ENCODE data around the gene EDC3.
A peak's percentile ranks its signal among the peaks of the same experiment; 100 is the strongest.
"Not testable (repeated sequence)": the region's sequence is repeated elsewhere in the genome, so short reads cannot be mapped to it uniquely, and the experiment has no call there.

The EDC3 gene

DNA sequence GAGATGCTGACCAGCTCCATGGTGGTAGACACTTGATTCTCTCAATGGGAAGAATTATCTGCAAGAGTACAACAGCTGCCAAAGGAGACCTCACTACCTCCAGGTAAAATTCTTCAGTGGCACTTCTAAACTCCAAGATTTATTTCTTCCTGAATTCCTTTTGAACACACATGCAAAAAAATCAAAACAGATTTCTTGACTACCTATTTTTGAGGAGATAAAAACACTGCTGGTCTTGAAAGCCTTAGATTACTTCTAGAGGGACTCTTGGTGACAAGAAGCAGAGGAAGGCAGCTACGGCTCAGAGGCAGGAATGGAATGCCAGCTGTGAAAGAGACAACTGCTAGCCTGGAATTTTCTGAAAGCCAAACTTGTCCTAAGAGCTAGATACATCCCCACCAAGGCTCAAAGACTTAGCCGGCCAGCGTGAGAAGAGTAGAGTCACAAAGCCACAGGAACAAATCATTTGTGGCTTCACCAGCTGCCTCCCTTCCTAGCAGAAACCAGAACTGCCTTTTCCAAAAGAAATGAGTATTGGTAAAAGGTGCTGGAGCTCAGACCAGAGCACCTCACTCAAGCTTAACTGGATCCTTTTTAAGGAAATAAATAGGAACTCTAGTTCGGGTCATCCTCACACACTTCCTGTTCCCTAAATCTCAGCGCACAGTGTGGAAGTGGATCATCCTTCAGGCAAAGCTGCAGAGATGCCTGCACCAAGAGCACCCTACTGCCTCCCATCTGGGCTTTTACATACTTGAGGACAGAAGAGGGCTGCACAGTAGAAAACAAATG is 47.6 kb downstream of the EDC3 start:
- DNase-seq, result no peak

GRCh38 chr15:74646480-74646879 is 49.3 kb downstream of the EDC3 start:
- no peak for DNase-seq

DNA sequence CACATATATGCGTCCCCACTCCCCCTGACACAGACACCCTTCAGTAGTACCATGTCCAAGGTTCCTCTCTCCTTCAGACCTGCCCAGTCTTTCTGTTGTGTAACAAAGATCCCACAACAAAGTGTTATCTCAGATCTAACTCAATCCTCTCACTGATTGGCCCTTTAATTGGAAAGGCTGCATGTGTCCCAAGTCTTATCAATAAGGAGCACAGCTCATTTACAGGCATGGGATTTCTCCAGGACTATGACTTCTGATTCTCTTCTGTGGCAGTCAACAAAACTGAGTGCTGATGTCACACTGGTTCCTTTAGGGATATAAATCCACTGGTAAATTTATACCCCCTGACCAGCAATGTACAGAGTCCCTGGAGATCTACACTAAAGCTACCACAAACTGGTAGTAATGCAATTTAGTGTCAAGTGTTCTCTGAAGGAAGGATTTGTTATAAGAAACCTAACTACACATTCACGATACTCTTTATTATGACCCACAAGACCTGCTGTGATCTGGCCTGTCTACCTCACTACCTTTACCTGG is 52.1 kb downstream of the EDC3 start:
- no peak for DNase-seq

DNA sequence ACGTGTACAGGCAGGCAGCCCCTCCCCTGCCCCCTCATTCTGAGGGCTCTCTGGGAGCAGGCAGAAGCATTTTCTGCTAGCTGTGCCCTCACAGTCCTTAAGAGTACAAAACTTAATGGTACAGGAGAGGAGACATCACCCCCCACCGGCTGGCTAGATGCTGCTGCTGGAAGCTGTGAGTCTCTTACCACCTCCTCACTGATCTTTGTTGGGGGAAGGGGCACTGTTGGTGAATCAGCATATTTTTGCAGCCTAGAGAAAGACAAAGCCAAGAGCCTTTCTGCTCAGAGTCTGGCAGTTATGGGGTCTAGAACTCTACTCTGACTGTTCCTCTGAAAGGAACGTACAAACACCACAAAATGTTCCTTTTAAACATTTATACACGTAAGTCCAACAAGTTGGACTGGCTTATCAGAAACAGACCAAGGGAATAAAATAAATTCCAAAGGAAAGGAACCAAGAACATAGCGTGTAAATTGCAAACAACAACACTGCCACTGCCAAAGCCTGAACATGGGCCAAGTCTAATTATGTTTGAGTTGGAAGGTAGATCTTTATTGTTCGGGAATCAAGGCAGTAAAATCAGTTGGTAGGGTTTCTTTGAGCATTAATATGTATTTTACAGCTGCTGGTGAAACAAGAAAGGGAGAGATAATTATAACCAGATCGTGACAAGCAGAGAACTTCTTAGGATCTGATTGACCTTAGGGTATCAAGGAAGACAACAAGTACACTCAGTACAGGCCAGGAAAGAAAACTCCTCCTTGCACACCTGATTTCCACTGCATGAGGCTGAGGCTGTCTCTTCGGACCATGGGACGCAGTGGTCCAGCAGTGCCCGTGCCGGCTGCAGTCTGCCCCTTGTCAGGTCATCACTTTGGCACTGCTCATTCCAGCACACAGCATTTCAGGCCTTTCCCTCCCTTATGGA is 52.8 kb downstream of the EDC3 start:
- no peak for DNase-seq

GRCh38 chr15:74642348-74642733 is 53.5 kb downstream of the EDC3 start:
- no peak for DNase-seq

DNA sequence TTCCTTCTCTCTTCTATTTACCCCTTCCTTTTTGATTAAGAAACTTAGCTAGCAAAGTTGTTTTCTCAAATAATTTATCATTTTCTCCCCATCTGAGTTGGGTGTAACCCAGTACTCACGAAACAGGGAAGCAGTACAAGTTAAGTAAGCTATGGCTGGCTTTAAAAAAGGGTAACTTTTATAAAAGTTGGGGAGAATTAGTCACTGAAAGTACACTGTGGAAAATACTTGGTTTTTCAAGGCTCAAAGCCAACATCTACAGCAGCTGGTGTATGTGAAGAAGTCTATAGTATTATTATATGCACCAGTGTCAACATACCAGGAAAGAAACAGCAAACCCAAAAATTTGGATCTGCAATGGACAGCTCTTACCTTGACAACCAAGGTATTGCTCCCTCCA is 54.7 kb downstream of the EDC3 start:
- no peak for DNase-seq

GRCh38 chr15:74636984-74637383 is 58.8 kb downstream of the EDC3 start:
- DNase-seq, result no peak

DNA sequence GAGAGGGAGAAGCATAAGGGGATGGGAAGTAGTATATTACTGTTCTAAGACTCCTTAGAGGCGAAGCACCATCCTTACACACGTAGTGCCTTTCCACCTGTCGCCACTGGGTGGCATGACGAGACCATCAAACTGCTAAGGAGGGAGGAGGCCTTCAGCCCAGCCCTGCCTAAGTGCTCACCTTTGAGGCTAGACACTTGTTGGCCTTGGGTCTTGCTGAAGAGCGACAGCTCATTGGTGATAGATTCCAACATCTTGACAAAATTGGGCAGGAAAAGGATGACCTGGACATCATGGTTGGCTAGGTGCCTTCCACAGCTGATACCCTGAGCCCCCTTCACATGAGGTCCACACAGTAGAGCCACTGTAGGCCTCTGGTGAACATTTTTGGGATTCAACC is 60.6 kb downstream of the EDC3 start:
- DNase-seq, result peak; percentile 61

DNA sequence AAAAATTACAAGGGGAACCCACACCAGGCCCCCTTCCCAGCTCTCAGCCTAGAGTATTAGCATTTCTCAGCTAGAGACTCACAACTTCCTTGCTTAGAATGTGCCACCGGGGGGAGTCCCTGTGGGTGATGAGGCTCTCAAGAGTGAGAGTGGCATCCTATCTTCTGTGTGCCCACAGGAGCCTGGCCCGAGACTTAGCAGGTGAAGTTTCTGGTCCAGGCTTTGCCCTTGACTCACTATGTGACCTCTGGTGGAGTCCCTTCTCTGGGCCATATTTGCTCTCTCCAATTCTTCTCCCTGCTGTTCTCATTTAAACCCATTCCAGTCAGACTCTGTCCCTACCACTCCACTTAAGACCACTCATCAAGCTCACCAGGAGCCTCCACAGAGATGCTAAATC is 62.0 kb downstream of the EDC3 start:
- DNase-seq, result no peak

- no peak for DNase-seq
Observed at GRCh38 chr15:74632601-74633000, 63.2 kb downstream of the EDC3 start.

DNA sequence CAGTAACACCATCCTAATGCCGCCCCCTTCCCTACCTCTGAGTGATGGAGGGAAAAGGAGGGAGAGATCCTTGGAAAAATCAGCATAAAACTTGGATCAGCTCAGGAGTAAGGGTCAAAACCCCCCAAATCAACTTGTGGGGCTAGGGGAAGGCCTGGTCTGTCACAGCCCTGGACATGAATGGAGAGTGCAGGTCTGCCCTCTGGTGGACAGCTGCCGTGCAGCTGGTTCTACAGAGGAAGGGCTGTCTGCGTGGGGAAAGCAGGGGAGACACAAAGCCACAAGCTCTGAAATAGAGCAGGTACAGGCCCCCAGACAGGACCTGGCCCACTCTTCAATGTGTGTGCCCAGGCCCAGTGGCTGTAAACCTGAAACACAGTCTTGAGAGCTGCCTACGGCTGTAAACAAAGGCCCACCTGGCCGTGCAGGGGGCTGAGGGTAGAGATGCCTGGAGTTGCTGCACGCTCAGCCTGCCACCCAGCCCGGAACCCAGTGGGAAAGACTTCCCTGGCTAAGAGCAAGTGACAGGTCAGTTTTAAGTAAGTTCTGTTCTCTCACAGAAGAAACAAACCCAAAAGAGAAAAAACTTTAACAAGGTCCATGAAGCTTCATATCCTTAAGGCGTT is 63.8 kb downstream of the EDC3 start:
- no peak for DNase-seq

- DNase-seq, result no peak
Observed at GRCh38 chr15:74631408-74631807, 64.4 kb downstream of the EDC3 start.

GRCh38 chr15:74631087-74631385 is 64.8 kb downstream of the EDC3 start:
- DNase-seq, result no peak

DNA sequence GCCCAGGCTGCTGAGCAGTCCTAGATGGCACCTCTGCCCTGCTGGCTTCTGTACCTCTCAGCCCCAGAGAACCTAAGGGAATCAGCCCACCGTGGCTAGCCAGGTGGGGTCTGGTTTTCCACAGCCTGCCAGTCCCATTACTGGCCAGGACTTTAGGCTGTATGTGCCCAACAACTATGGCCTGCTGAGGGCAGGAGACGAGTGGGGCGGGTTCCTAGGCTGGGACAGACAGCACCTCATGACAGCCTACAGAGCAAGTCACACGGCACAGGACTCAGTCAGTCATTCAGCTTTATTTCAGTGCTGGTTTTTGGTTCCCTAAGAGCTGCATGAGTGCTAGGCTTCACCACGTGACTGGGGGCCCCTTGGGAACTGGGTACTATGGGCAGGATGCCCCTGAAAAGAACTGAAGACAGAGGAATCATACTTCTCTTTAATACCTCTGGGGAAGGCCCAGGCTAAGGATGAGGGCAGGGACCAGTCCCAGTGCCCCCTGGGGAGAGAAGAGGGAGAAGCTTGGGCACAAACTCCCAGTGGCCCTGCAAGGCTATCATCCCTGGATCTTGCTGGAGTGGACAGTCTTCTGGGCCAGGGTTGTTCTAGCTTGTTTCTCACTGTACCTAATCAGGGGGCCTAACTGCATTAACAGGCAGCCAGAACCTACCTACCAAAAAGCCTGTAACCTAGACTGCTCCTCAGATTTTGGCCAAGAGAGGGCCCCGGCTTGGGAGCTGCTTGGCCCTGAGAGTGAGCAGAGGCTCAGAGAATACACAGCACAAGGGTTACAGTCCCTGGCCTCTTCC is 65.3 kb downstream of the EDC3 start:
- DNase-seq, result no peak

GRCh38 chr15:74629696-74630095 is 66.1 kb downstream of the EDC3 start:
- DNase-seq, result not testable (repeated sequence)

DNA sequence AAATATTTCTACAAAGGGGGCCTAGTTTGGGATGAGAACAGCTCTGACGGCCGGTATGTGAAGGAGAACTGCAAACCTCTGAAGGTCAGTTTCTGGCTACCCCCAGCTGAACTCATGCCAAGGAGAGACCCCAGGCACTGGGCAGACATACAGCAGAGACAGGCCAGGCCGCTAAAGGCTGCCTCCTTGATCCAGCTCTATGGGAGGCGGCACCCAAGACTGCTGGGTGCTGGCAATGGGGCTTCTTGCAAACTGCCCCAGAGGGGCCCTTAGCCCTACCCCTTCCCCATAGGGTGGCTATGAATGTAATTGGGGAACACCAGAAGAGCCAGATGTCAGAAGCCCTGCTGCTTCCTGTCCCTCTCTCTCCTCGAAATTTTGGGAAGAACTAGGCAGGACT is 66.9 kb downstream of the EDC3 start:
- no peak for DNase-seq

- no peak for DNase-seq
Observed at GRCh38 chr15:74628199-74628598, 67.6 kb downstream of the EDC3 start.

GRCh38 chr15:74627766-74628165 is 68.1 kb downstream of the EDC3 start:
- DNase-seq, result no peak

GRCh38 chr15:74626752-74627692 is 68.8 kb downstream of the EDC3 start:
- no peak for DNase-seq

DNA sequence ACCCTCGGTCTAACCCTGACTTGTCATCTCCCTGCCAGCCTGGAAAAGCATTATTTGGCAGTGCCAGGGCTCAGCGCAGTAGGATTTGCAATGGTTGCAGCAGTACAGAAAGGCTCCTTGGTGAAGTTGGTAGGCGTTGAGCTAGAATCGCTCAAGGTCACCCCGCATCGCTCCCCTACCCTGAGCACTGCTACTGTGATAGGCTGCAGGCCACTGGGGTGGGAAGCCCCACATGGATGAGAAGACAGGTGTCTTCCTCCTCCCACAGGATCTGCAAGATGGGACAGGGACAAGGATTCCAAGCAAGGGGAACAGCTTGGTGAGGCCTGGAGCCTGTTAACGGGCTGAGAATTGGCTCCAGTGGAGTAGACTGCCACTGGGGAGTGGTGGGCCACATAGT is 69.5 kb downstream of the EDC3 start:
- no peak for DNase-seq

DNA sequence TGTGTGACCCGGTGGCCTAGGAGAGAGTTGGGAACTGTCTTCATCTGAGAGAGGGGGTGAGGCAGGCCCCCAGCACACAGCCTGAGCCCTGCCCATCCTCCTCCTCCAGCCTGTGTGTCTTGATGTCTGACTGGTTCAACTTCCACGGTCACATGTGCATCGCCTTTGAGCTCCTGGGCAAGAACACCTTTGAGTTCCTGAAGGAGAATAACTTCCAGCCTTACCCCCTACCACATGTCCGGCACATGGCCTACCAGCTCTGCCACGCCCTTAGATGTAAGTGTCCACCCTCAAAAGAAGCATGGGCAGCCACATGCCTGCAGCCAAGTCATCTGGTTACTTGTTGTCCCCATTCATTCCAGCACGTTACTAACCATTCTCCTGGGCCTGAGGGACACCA is 70.1 kb downstream of the EDC3 start:
- DNase-seq, result no peak

Measured in NK-92 treated with Interleukin-12 subunit alpha and Interleukin-12 subunit beta, amount 100 ng/mL, for 24 hours (cell line).